ENCODE measurements around the gene OR5K4. TPM values are rescaled to one million over a fixed set of nuclear protein-coding genes. Genes with fewer than 3 reads are reported as not detected.

Gene OR5K4, protein sequence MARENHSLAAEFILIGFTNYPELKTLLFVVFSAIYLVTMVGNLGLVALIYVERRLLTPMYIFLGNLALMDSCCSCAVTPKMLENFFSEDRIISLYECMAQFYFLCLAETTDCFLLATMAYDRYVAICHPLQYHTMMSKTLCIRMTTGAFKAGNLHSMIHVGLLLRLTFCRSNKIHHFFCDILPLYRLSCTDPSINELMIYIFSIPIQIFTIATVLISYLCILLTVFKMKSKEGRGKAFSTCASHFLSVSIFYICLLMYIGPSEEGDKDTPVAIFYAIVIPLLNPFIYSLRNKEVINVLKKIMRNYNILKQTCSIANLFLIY
- not detected for total RNA-seq
- not detected for polyA plus RNA-seq
- long read RNA-seq, donor 1 = 0 reads
- long read RNA-seq, donor 2 = 0 reads
- long read RNA-seq, donor 3 = 0 reads
- long read RNA-seq, donor 4 = 0 reads

DNA sequence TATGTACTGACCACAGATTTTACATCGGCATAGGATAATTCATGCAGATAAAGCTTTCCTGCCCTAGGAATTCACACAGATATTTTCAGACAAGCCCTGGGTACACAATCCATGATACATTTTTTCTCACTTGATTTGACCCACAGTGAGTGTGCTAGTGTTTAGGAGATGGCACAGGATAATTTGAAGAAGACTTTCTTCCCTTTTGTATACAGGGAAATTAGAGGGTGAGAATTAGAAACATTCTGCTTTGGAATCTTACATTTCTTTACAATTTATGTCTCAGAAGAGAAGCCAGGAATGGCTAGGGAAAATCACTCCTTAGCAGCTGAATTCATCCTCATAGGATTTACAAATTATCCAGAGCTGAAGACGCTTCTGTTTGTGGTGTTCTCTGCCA, at the start of gene OR5K4:
OR5K4 (plus strand) TSS at position 301 of the 400 bp plus-strand sequence; CDS start at position 301, 0 bp downstream.
- DNase-seq = no peak
- Histone ChIP-seq H3K4me3 (ENCODE audit: low read length) (no peak within 1 kb of the TSS), H3K9me3 (ENCODE audit: control insufficient read depth, low read length) (no peaks in the 10 kb centered on the region), H3K27ac (ENCODE audit: low read length) (no peak within 1 kb of the TSS), H3K4me1 (ENCODE audit: control insufficient read depth, insufficient read depth, low read length) (no peaks in the 10 kb centered on the region), H3K27me3 (ENCODE audit: control insufficient read depth, insufficient read depth) (no peaks in the 10 kb centered on the region)
- 79% methylated on average over 2 of the region's 2 CpGs for WGBS
- intact Hi-C loops (cut with DNase I) = no loop called here
- ATAC-seq = no peak

DNA sequence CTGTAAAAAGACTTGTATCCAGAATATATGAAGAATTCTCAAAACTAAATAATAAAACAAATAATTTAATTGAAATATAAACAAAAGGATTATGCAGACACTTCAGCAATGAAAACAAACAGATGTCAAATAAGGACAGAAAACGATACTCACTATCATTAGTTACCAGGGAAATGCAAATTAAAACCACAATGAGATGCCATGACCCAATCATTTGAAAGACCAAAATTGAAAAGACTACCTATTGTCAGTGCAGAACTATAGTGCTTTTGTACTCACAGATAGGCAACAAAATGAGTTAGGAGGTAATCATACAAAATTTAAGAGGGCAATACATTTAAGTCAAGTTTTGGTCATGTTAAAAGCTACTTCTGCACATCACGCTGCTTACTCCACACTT, 31.6 kb upstream of the OR5K4 start:
- intact Hi-C loops (cut with DNase I) = no loop called here
- Histone ChIP-seq H3K4me3 (ENCODE audit: low read length) (no peak overlapping the region), H3K4me1 (ENCODE audit: control insufficient read depth, insufficient read depth, low read length) (no peaks in the 10 kb centered on the region), H3K9me3 (ENCODE audit: control insufficient read depth, low read length) (no peaks in the 10 kb centered on the region), H3K27ac (ENCODE audit: low read length) (no peak overlapping the region), H3K27me3 (ENCODE audit: control insufficient read depth, insufficient read depth) (no peaks in the 10 kb centered on the region)
- DNase-seq (no peak), ATAC-seq (no peak)
- WGBS = 81% methylated on average over 2 of the region's 2 CpGs

DNA sequence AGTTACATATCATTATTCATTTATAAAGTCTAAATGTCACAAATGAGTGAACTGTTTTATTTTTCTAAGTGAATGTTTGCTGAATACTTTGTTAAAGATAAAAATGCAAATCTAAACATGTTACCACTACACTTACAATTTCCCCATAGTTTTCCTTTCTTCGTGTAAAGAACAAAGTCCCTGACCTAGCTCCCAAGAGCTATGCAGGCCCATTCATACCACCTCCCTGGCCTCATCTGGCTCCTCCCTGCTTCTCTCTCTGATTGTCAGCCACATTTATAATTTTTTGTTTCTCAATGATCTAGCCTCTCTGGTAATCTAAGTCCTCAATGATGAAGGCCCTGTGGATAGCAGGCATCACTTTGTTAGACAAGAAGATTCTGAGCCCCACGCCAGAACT, 31.0 kb upstream of the OR5K4 start:
- DNase-seq = no peak
- Histone ChIP-seq H3K27me3 (ENCODE audit: control insufficient read depth, insufficient read depth) (no peaks in the 10 kb centered on the region), H3K9me3 (ENCODE audit: control insufficient read depth, low read length) (no peaks in the 10 kb centered on the region), H3K4me1 (ENCODE audit: control insufficient read depth, insufficient read depth, low read length) (no peaks in the 10 kb centered on the region), H3K27ac (ENCODE audit: low read length) (no peak overlapping the region), H3K4me3 (ENCODE audit: low read length) (no peak overlapping the region)
- 78% methylated on average over 2 of the region's 2 CpGs for WGBS
- ATAC-seq = no peak
- intact Hi-C loops (cut with DNase I) = no loop called here

DNA sequence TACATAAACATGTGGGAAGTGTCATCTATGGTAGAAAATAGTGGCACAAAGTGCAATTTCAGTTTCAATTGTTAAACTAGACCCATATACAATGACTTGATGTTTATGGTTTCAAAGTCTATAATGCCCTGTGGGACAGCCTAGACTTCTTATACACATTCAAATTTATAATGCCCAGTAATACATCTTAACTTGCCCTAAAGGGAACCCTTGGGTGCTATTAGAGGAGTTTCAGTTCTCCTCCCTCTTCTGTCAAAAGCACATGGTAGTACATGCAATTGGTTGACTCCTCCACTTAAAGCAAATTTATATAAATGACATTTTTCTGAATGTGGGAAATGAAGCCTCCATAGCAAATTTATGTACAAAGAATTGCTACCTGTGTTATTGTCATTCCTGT, 30.2 kb upstream of the OR5K4 start:
- no peak overlapping the region for H3K4me3 ChIP-seq (ENCODE audit: low read length)
- no peaks in the 10 kb centered on the region for H3K9me3 ChIP-seq (ENCODE audit: control insufficient read depth, low read length)
- intact Hi-C loops (cut with DNase I) = no loop called here
- no peak for ATAC-seq
- no peaks in the 10 kb centered on the region for H3K27me3 ChIP-seq (ENCODE audit: control insufficient read depth, insufficient read depth)
- H3K4me1 ChIP-seq (ENCODE audit: control insufficient read depth, insufficient read depth, low read length) = no peaks in the 10 kb centered on the region
- no peak overlapping the region for H3K27ac ChIP-seq (ENCODE audit: low read length)
- no peak for DNase-seq

DNA sequence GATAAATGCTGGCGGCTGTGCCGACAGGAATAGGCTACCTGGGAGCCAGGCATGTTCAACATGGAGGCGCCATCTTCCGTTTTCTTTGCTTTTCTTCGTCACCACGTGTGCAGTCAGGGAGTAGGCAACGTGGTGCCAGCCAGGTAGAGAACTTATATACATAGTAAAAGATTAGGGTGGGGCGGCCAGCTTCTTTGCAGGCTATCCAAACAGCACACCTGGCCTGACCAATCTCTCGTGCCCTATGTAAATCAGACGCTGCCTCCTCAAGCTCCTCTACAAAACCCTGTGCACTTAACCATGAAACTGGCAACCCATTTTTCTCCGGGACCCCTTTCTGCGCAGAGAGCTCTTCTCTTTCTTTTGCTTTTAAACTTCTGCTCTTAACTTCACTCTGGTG, 28.6 kb upstream of the OR5K4 start:
- Histone ChIP-seq H3K27me3 (ENCODE audit: control insufficient read depth, insufficient read depth) (no peaks in the 10 kb centered on the region), H3K27ac (ENCODE audit: low read length) (no peak overlapping the region), H3K4me1 (ENCODE audit: control insufficient read depth, insufficient read depth, low read length) (no peaks in the 10 kb centered on the region), H3K4me3 (ENCODE audit: low read length) (no peak overlapping the region), H3K9me3 (ENCODE audit: control insufficient read depth, low read length) (no peaks in the 10 kb centered on the region)
- intact Hi-C loops (cut with DNase I) = loop anchor here in 3 of 4 donors (5.0 kb wide), 2 partner anchors 283 to 288 kb away; partner anchors contain the start of gene GABRR3 (in 2 of the 3)
- DNase-seq = no peak
- ATAC-seq = no peak
- 71% methylated on average over 12 of the region's 12 CpGs for WGBS

DNA sequence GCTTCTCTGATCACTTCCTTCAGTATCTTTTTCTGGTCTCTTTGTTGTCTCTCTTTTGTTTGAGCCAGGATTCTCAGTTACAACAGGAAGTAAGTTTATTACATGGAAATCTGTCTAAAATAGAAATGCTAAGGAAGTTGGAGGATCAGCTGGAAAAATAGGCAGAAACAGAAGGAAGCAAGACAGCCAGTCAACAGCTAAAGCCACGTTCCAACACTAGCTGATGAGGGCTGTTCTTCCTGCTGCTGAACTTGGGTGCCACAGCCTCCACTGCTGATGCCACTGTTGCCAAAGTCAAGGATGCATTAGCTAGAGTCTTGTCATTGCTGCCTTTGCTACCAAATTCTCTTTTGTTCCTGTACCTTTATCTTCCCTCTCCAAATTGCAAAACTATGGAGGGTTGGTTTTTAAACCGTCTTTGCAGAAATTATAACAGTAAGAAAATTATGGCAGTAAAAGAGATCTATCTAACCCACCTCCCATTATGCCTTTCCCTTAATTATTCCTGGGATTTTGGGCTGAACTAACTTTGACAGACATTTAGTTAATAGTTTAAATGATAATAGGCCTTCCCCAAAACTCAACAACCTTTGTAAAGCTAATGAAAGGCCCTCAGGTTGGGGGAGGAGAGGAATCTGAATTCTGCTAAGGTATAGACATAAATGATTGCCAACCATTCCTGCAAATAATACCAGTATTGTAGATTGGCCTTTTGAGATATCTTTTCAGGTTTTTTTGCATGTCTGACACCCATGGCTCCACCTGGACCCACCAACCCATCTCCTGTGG, 27.4 kb upstream of the OR5K4 start:
- 47% methylated on average over 2 of the region's 2 CpGs for WGBS
- DNase-seq (no peak), ATAC-seq (no peak)
- no peak overlapping the region for H3K4me3 ChIP-seq (ENCODE audit: low read length)
- H3K9me3 ChIP-seq (ENCODE audit: control insufficient read depth, low read length) = no peaks in the 10 kb centered on the region
- no peaks in the 10 kb centered on the region for H3K27me3 ChIP-seq (ENCODE audit: control insufficient read depth, insufficient read depth)
- no peak overlapping the region for H3K27ac ChIP-seq (ENCODE audit: low read length)
- intact Hi-C loops (cut with DNase I) = loop anchor here in 3 of 4 donors (5.0 kb wide), 2 partner anchors 284 to 289 kb away; partner anchors contain the start of gene GABRR3 (in 2 of the 3)
- H3K4me1 ChIP-seq (ENCODE audit: control insufficient read depth, insufficient read depth, low read length) = no peaks in the 10 kb centered on the region

DNA sequence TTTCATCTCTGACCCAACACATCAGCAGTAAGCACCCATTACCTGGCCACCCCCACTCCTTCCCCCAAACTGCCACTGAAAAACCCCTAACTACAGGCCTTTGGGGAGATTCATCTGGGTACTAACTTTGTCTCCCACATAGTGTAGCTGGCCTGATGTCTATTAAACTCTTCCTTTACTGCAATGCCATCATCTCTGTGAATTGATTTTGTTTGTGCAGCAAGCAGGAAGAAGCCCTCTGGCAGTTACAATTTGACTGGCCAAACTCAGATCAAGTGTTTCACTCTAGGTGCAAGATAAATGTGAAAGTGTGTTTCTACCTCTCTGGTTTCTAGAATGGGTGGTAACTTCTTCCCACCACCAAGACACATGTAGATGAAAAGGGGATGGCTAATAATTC, 26.7 kb upstream of the OR5K4 start:
- DNase-seq (no peak), ATAC-seq (no peak)
- intact Hi-C loops (cut with DNase I) = loop anchor here in 3 of 4 donors (5.0 kb wide), 2 partner anchors 285 to 290 kb away; partner anchors contain the start of gene GABRR3 (in 2 of the 3)
- no peak overlapping the region for H3K27ac ChIP-seq (ENCODE audit: low read length)
- H3K4me3 ChIP-seq (ENCODE audit: low read length) = no peak overlapping the region
- H3K27me3 ChIP-seq (ENCODE audit: control insufficient read depth, insufficient read depth) = no peaks in the 10 kb centered on the region
- no peaks in the 10 kb centered on the region for H3K9me3 ChIP-seq (ENCODE audit: control insufficient read depth, low read length)
- H3K4me1 ChIP-seq (ENCODE audit: control insufficient read depth, insufficient read depth, low read length) = no peaks in the 10 kb centered on the region

DNA sequence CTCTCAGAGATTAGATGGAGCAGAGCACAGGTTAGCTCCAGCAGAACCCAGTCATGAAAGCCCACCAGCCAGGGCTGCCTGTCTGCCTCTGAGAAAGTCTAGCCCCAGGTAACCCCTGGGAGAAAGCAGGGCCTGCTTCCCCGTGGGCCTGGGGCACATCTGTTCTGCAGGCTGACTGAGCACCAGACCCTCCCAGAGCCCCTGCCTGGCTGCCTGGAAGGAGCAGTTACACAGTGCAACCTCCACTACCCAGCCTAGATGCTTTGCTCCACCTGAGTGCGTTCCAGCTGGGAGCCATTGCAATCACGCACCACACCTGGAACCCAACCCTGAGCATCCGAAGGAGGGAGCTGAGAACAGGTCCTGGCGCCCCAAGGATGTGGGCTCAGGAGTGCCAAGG, 24.7 kb upstream of the OR5K4 start:
- Histone ChIP-seq H3K27me3 (ENCODE audit: control insufficient read depth, insufficient read depth) (no peaks in the 10 kb centered on the region), H3K4me1 (ENCODE audit: control insufficient read depth, insufficient read depth, low read length) (no peaks in the 10 kb centered on the region), H3K27ac (ENCODE audit: low read length) (no peak overlapping the region), H3K9me3 (ENCODE audit: control insufficient read depth, low read length) (no peaks in the 10 kb centered on the region), H3K4me3 (ENCODE audit: low read length) (no peak overlapping the region)
- DNase-seq = peak in 1 of 3 donors; percentile 31
- WGBS = 74% methylated on average over 5 of the region's 5 CpGs
- ATAC-seq = no peak
- intact Hi-C loops (cut with DNase I) = loop anchor here in 3 of 4 donors (5.0 kb wide), 2 partner anchors 287 to 292 kb away; partner anchors contain the start of gene GABRR3 (in 2 of the 3)

DNA sequence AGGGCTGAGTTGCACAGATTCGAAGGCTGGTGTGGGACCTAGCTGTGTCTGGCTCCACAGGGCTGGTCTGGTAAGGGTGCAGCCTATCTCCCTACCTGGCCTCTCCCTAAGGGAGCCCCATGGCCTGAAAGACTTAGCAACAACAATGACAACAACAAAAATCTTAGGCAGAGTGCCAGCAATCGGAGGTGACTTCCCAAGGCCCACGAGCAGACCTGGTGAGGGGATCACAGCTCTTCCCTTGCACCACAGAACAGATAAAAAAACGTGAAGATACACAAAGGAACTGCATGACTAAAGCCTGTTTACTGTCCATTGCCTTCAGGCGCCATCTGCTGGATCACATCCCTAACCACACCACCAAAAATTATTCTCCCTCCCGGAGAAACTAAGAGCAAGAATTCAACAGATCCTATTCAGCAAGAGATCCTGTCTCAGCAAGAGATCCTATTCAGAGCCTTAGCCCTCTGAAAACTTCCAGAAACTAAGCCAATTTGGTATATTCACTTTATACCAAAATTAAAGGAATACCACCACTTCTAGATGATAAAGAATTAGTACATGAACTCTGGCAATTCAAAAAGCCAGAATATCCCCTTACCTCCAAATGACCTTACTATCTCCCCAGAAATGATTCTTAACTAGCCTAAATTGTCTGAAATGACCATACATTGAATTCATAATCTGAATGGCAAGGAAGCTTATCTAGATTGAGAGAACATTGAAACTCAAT, 24.1 kb upstream of the OR5K4 start:
- no peak overlapping the region for H3K27ac ChIP-seq (ENCODE audit: low read length)
- 9% methylated on average over 6 of the region's 6 CpGs for WGBS
- ATAC-seq = peak; percentile 16 to 63

DNA sequence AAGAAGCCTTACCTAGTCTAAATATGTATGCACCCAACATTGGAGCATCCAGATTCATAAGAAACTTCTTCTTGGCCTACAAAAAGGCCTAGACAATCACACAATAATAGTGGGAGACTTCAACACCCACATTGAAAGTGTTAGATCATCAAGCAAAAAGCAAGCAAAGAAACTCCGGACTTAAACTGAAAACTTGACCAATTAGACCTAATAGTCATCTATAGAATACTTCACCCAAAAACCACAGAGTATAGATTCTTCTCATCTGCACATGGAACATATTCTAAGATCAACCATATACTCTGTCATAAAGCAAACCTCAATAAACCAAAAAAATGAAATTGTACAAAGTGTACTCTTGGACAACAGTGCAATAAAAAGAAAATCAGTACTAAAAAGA, 22.3 kb upstream of the OR5K4 start:
- no peak for DNase-seq
- 86% methylated on average over 1 of the region's 1 CpG for WGBS
- Histone ChIP-seq H3K9me3 (ENCODE audit: control insufficient read depth, low read length) (no peaks in the 10 kb centered on the region), H3K27ac (ENCODE audit: low read length) (no peak overlapping the region), H3K4me1 (ENCODE audit: control insufficient read depth, insufficient read depth, low read length) (no peaks in the 10 kb centered on the region), H3K27me3 (ENCODE audit: control insufficient read depth, insufficient read depth) (no peaks in the 10 kb centered on the region), H3K4me3 (ENCODE audit: low read length) (no peak overlapping the region)
- no peak for ATAC-seq
- intact Hi-C loops (cut with DNase I) = loop anchor here in 1 of 4 donors (2.0 kb wide), 1 partner anchor 293 kb away; no protein-coding TSS in a partner anchor

More for the DNA sequence above, 24.1 kb upstream of the OR5K4 start:
- H3K9me3 ChIP-seq (ENCODE audit: control insufficient read depth, low read length) = no peaks in the 10 kb centered on the region
- H3K4me1 ChIP-seq (ENCODE audit: control insufficient read depth, insufficient read depth, low read length) = no peaks in the 10 kb centered on the region
- intact Hi-C loops (cut with DNase I) = loop anchor here (2.0 to 5.0 kb wide), 3 partner anchors 287 to 292 kb away; partner anchors contain the start of gene GABRR3 (in 2 of the 4)
- H3K4me3 ChIP-seq (ENCODE audit: low read length) = no peak overlapping the region
- DNase-seq = peak; percentile 29 to 52 (median 42)
- H3K27me3 ChIP-seq (ENCODE audit: control insufficient read depth, insufficient read depth) = no peaks in the 10 kb centered on the region
